ENCODE results near the gene FETUB. TPM values are rescaled to one million over a fixed set of nuclear protein-coding genes. Genes with fewer than 3 reads are reported as not detected.

FETUB gene
- total and polyA plus RNA-seq, 12 donors = not detected

- 62 to 78% (median 71%) methylated on average over 7 of the region's 7 CpGs for whole genome bisulfite sequencing, 4 donors
- no peaks in the 10 kb centered on the region for H3K4me1 ChIP-seq (replicated peaks in 1 of 2)
- H3K36me3 ChIP-seq (replicated peaks in 1 of 2) = no peaks in the 10 kb centered on the region
Measured at GRCh38 chr3:186653080-186653707, 13.0 kb downstream of the FETUB start.

GRCh38 chr3:186653984-186654383 lies 13.8 kb downstream of the FETUB start:
- no peaks in the 10 kb centered on the region for H3K27me3 ChIP-seq
- H3K4me3 ChIP-seq = no peak overlapping the region
- 23 to 36% (median 31%) methylated on average over 5 to 6 of the region's 6 CpGs for WGBS, 4 donors
- H3K9me3 ChIP-seq (replicated peaks in 1 of 3) = no peaks in the 10 kb centered on the region
- H3K27ac ChIP-seq = no peak overlapping the region
- no peaks in the 10 kb centered on the region for H3K36me3 ChIP-seq (replicated peaks in 1 of 2)
- no peaks in the 10 kb centered on the region for H3K4me1 ChIP-seq (replicated peaks in 1 of 2)
- intact Hi-C loops (cut with DNase I) = no loop called here
- no peak for TF ChIP-seq POLR2A (IDR thresholded peaks at IDR 0.05)
- no peak for TF ChIP-seq CTCF (IDR thresholded peaks at IDR 0.05)
- no peak for DNase-seq

More at GRCh38 chr3:186653080-186653707, 13.0 kb downstream of the FETUB start:
- TF ChIP-seq CTCF (IDR thresholded peaks at IDR 0.05) = no peak
- TF ChIP-seq POLR2A (IDR thresholded peaks at IDR 0.05) = no peak
- Histone ChIP-seq H3K27me3 (no peaks in the 10 kb centered on the region), H3K9me3 (replicated peaks in 1 of 3) (no peaks in the 10 kb centered on the region), H3K27ac (no peak overlapping the region), H3K4me3 (no peak overlapping the region)
- no peak for DNase-seq
- intact Hi-C loops (cut with DNase I) = no loop called here

- Histone ChIP-seq H3K36me3 (replicated peaks in 1 of 2) (no peaks in the 10 kb centered on the region), H3K4me3 (no peak overlapping the region), H3K27ac (no peak overlapping the region), H3K27me3 (no peaks in the 10 kb centered on the region), H3K4me1 (replicated peaks in 1 of 2) (no peaks in the 10 kb centered on the region), H3K9me3 (replicated peaks in 1 of 3) (no peaks in the 10 kb centered on the region)
- DNase-seq = no peak
- intact Hi-C loops (cut with DNase I) = no loop called here
- WGBS, 4 donors = 29 to 41% (median 33%) methylated on average over 7 of the region's 7 CpGs
- TF ChIP-seq POLR2A (IDR thresholded peaks at IDR 0.05) = no peak
- no peak for TF ChIP-seq CTCF (IDR thresholded peaks at IDR 0.05)
Measured at GRCh38 chr3:186663361-186664118, 23.3 kb downstream of the FETUB start.

GRCh38 chr3:186664119-186664495 lies 23.9 kb downstream of the FETUB start:
- H3K27ac ChIP-seq = no peak overlapping the region
- H3K9me3 ChIP-seq (replicated peaks in 1 of 3) = no peaks in the 10 kb centered on the region
- intact Hi-C loops (cut with DNase I) = no loop called here

More at GRCh38 chr3:186664119-186664495, 23.9 kb downstream of the FETUB start:
- no peak overlapping the region for H3K4me3 ChIP-seq
- no peaks in the 10 kb centered on the region for H3K36me3 ChIP-seq (replicated peaks in 1 of 2)
- no peak for TF ChIP-seq POLR2A (IDR thresholded peaks at IDR 0.05)
- TF ChIP-seq CTCF (IDR thresholded peaks at IDR 0.05) = no peak
- no peak for DNase-seq
- no peaks in the 10 kb centered on the region for H3K27me3 ChIP-seq
- no peaks in the 10 kb centered on the region for H3K4me1 ChIP-seq (replicated peaks in 1 of 2)

All from adrenal gland (tissue), 12 donors.